Muscle layer of colon (tissue), 2 donors: ENCODE data around the gene DISC1.

Experiments used
- H3K27ac ChIP-seq: one replicate; pipeline ENCODE4 v1.7.0; 2013; ENCODE audit warnings: low read depth, mild to moderate bottlenecking, low read length, moderate library complexity
- H3K27me3 ChIP-seq, 2 donors: one replicate each; pipeline ENCODE4 v1.7.0; 2013; ENCODE audit warnings: low read length in 2 of 2, mild to moderate bottlenecking in 2 of 2; ENCODE audit not compliant: insufficient read depth in 2 of 2, control insufficient read depth in 1 of 2
- H3K36me3 ChIP-seq: one replicate; pipeline ENCODE4 v1.7.0; 2013; ENCODE audit warnings: mild to moderate bottlenecking, low read length; ENCODE audit not compliant: insufficient read depth
- H3K4me1 ChIP-seq: one replicate; pipeline ENCODE4 v1.7.0; 2013; ENCODE audit warnings: mild to moderate bottlenecking, low read length; ENCODE audit not compliant: insufficient read depth
- H3K4me3 ChIP-seq, 2 donors: one replicate each; pipeline ENCODE4 v1.7.0; 2013; ENCODE audit warnings: low read length in 2 of 2, low read depth in 1 of 2, mild to moderate bottlenecking in 1 of 2, moderate library complexity in 1 of 2
- H3K9ac ChIP-seq: one replicate; pipeline ENCODE4 v1.7.0; 2013; ENCODE audit warnings: low read length
- H3K9me3 ChIP-seq: one replicate; pipeline ENCODE4 v1.7.0; 2013; ENCODE audit warnings: mild to moderate bottlenecking, low read length
- donor health status: abdominal sarcoma.
- donor health status: Adenocarcinoma of cecum.

Gene DISC1

DNA sequence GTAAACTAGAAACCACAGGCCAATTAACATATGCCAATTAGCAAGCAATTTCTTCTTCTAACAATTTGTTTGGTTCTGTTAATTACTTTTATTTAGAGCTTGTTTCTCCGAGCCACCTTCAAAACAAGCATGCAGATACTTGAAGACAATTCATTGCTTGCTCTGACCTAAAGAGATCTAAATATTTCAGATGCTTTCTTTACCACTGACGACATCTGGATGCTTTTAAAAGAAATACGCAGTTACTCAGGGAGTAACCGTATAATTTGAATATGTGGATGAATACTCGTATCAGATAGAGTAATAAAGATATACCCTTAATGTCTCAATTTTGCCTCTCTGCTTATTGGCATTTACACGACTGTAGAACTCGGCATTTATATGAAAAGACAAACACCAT is 390.0 kb downstream of the DISC1 start:
- H3K36me3 ChIP-seq = no peaks in the 10 kb centered on the region
- no peaks in the 10 kb centered on the region for H3K9me3 ChIP-seq
- H3K4me3 ChIP-seq = no peak overlapping the region
- peaks cover 40% of the 10 kb centered on the region for H3K4me1 ChIP-seq
- no peaks in the 10 kb centered on the region for H3K27me3 ChIP-seq
- no peak overlapping the region for H3K9ac ChIP-seq
- H3K27ac ChIP-seq = no peak overlapping the region

- Histone ChIP-seq H3K4me1 (peaks cover 40% of the 10 kb centered on the region), H3K36me3 (no peaks in the 10 kb centered on the region), H3K9me3 (no peaks in the 10 kb centered on the region), H3K27me3 (no peaks in the 10 kb centered on the region), H3K4me3 (no peak overlapping the region), H3K27ac (no peak overlapping the region), H3K9ac (no peak overlapping the region)
These were observed 390.5 kb downstream of the DISC1 start for GRCh38 chr1:232017057-232017456.

DNA sequence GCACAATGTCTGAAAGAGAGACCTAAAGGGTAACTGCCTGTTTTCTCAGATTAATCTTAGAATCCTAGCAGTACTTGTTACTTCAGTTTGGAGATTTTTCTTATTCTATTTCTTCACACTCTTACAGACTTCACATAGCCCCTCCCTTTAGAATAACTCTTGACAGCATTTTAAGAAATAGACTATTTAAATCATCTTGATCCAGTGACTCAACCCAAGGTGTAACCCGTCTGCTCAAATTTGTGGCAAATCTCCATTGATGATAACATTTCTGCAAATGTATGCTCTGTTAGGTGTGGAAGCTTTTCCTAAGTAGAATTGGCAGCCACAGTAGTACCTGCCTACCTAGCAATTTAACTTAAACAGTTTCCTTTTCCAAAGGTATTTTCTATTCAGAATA is 391.2 kb downstream of the DISC1 start:
- H3K36me3 ChIP-seq = no peaks in the 10 kb centered on the region
- H3K27me3 ChIP-seq = no peaks in the 10 kb centered on the region
- H3K9ac ChIP-seq = no peak overlapping the region
- no peak overlapping the region for H3K4me3 ChIP-seq
- H3K4me1 ChIP-seq = peaks cover 33% of the 10 kb centered on the region
- no peak overlapping the region for H3K27ac ChIP-seq
- H3K9me3 ChIP-seq = no peaks in the 10 kb centered on the region

DNA sequence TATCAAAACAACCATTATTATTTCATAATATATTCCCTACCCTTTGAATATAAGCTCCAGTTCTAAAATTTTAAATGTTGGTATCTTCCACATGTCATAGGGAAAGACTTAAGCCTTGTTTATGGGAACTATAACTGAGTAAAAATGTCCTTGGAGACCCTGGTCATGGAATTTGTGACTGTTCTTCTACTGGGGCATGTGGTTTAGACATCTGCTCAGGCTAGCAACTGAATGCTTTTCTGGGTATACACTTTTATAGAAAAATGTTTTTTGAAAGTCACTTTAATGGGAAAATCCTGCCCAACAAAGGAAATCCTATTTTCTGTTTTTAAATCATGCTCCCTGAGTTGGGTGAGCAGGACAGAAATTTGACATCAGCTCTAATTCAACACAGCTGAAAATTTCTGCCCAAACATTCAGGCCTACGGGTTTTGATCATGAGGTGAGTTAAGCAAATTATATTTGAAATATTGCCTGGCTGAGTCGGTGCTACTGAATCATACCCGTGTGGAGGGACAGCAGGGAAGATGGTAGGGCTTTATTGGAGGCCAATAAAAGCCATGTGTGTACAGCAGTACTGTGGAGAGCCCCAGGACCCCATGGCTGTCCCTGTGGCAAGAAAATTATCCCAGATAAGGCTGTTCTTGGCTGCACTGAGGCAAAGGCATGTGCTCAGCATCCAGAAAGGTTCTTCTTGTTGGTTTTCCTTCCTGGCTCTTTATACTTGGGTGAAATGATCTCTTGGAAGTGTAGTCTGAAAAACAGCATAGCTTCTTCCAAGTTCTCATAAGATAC is 391.8 kb downstream of the DISC1 start:
- Histone ChIP-seq H3K4me1 (peaks cover 26% of the 10 kb centered on the region), H3K27ac (no peak overlapping the region), H3K4me3 (no peak overlapping the region), H3K27me3 (no peaks in the 10 kb centered on the region), H3K9me3 (no peaks in the 10 kb centered on the region), H3K36me3 (no peaks in the 10 kb centered on the region), H3K9ac (no peak overlapping the region)

GRCh38 chr1:232019026-232019340 is 392.4 kb downstream of the DISC1 start:
- no peaks in the 10 kb centered on the region for H3K27me3 ChIP-seq
- H3K27ac ChIP-seq = no peak overlapping the region
- no peak overlapping the region for H3K9ac ChIP-seq
- peaks cover 20% of the 10 kb centered on the region for H3K4me1 ChIP-seq
- H3K4me3 ChIP-seq = no peak overlapping the region
- no peaks in the 10 kb centered on the region for H3K36me3 ChIP-seq
- H3K9me3 ChIP-seq = no peaks in the 10 kb centered on the region

DNA sequence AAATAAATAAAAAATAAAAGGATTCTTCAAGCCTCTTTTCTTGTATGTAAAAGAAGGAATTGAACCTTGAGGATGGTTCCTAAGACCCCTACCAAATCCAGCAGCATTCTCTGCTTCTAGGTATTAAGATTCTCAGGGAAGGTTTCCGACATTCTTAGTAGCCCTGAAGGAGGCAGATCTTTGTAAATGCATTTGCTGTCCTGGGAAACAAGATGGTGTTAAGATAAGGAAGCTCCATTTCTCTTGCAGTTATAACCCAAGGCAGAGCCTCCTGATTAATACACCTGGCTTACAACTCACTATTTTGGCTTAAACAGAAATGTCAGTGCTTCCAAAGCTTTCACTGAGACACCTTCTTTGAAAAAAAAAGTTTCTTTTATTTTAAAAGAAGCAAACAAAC is 393.8 kb downstream of the DISC1 start:
- Histone ChIP-seq H3K27me3 (no peaks in the 10 kb centered on the region), H3K9ac (no peak overlapping the region), H3K9me3 (no peaks in the 10 kb centered on the region), H3K4me3 (no peak overlapping the region), H3K36me3 (no peaks in the 10 kb centered on the region), H3K27ac (no peak overlapping the region), H3K4me1 (peaks cover 17% of the 10 kb centered on the region)

- Histone ChIP-seq H3K27ac (no peak overlapping the region), H3K9me3 (no peaks in the 10 kb centered on the region), H3K27me3 (no peaks in the 10 kb centered on the region), H3K9ac (no peak overlapping the region), H3K4me1 (no peaks in the 10 kb centered on the region), H3K4me3 (no peak overlapping the region), H3K36me3 (no peaks in the 10 kb centered on the region)
These were observed 402.7 kb downstream of the DISC1 start for GRCh38 chr1:232029315-232029714.

DNA sequence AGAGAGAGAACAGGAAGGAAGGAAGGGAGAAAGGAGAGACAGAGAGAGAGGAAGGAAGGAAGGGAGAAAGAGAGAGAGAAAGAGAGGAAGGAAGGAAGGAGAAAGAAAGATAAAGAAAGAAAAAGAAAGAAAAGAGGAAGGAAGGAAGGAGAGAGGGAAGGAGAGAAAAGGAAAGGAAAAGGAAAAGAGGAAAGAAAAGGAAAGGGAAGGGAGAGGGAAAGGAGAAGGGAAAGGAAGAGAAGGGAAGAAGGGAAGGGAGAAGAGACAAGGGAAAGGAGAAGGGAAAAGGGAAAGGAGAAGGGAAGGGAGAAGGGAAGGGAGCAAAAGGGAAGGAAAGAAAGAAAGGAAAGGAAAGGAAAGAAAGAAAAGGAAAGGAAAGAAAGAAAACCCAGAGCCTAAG is 404.6 kb downstream of the DISC1 start:
- H3K9ac ChIP-seq = no peak overlapping the region
- no peak overlapping the region for H3K27ac ChIP-seq
- no peaks in the 10 kb centered on the region for H3K9me3 ChIP-seq
- no peaks in the 10 kb centered on the region for H3K36me3 ChIP-seq
- H3K4me3 ChIP-seq = no peak overlapping the region
- H3K4me1 ChIP-seq = no peaks in the 10 kb centered on the region
- no peaks in the 10 kb centered on the region for H3K27me3 ChIP-seq

- Histone ChIP-seq H3K36me3 (no peaks in the 10 kb centered on the region), H3K27ac (no peak overlapping the region), H3K4me1 (no peaks in the 10 kb centered on the region)
These were observed 406.7 kb downstream of the DISC1 start for GRCh38 chr1:232033285-232033684.

GRCh38 chr1:232034556-232034955 is 408.0 kb downstream of the DISC1 start:
- Histone ChIP-seq H3K4me3 (no peak overlapping the region), H3K9me3 (no peaks in the 10 kb centered on the region), H3K27ac (no peak overlapping the region), H3K27me3 (no peaks in the 10 kb centered on the region), H3K4me1 (no peaks in the 10 kb centered on the region), H3K9ac (no peak overlapping the region), H3K36me3 (no peaks in the 10 kb centered on the region)

More at GRCh38 chr1:232033285-232033684, 406.7 kb downstream of the DISC1 start:
- no peak overlapping the region for H3K9ac ChIP-seq
- no peaks in the 10 kb centered on the region for H3K27me3 ChIP-seq
- H3K9me3 ChIP-seq = no peaks in the 10 kb centered on the region
- H3K4me3 ChIP-seq = no peak overlapping the region

DNA sequence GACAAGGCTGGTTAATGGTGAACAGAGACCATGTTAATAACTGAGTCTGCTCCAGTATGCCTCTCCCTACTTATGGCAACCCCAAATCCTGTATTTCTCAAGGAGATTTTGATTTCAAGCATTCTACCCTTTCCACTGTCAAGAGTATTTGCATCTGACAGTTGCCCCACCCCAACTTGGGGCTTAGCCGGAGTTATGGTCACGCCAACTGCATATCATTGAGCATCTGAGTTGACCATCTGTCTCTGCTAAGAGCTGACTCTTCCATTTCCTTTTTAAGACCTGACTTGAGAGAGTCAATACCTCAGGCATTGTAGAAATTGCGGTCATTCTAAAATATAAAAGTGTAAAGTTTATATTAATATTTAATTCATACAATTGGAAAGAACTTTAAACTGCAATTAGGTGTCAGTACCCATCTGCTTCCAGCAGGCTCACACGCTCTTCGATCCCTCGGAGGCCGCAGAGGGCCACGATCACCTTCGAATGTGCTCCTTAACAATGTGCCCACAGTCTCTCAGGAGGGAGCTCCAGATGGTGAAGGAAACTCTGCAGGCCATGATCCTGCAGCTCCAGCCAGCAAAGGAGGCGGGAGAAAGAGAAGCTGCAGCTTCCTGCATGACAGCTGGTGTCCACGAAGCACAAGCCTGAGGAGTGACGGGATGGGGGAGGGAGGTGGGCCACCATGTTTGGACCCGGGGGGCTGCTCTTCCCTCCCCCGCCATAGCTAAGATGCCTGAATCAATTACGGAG is 409.8 kb downstream of the DISC1 start:
- no peaks in the 10 kb centered on the region for H3K27me3 ChIP-seq
- H3K27ac ChIP-seq = no peak overlapping the region
- no peak overlapping the region for H3K9ac ChIP-seq
- H3K9me3 ChIP-seq = no peaks in the 10 kb centered on the region
- no peak overlapping the region for H3K4me3 ChIP-seq
- no peaks in the 10 kb centered on the region for H3K36me3 ChIP-seq
- no peaks in the 10 kb centered on the region for H3K4me1 ChIP-seq
